CD4-positive, alpha-beta T cell treated with Interleukin-10 for 1 hour (primary cell): ENCODE results near the gene RTBDN.

Experiments
- DNase-seq: peaks from one replicate; pipeline ENCODE4 v3.0.0-alpha.2; 2020

The RTBDN gene

DNA sequence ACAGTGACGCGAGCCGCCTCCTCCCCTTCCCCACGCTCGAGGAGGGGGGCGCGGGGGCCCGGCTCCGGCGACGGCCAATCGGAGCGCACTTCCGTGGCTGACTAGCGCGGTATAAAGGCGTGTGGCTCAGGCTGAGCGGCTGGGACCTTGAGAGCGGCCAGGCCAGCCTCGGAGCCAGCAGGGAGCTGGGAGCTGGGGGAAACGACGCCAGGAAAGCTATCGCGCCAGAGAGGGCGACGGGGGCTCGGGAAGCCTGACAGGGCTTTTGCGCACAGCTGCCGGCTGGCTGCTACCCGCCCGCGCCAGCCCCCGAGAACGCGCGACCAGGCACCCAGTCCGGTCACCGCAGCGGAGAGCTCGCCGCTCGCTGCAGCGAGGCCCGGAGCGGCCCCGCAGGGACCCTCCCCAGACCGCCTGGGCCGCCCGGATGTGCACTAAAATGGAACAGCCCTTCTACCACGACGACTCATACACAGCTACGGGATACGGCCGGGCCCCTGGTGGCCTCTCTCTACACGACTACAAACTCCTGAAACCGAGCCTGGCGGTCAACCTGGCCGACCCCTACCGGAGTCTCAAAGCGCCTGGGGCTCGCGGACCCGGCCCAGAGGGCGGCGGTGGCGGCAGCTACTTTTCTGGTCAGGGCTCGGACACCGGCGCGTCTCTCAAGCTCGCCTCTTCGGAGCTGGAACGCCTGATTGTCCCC, 42.9 kb downstream of the RTBDN start, which contains the start of gene JUNB:
TSS of gene JUNB (plus strand) at position 142 of the 706 bp plus-strand sequence. CDS start at position 428, 286 bp downstream.
- peak; percentile 99 for DNase-seq

DNA sequence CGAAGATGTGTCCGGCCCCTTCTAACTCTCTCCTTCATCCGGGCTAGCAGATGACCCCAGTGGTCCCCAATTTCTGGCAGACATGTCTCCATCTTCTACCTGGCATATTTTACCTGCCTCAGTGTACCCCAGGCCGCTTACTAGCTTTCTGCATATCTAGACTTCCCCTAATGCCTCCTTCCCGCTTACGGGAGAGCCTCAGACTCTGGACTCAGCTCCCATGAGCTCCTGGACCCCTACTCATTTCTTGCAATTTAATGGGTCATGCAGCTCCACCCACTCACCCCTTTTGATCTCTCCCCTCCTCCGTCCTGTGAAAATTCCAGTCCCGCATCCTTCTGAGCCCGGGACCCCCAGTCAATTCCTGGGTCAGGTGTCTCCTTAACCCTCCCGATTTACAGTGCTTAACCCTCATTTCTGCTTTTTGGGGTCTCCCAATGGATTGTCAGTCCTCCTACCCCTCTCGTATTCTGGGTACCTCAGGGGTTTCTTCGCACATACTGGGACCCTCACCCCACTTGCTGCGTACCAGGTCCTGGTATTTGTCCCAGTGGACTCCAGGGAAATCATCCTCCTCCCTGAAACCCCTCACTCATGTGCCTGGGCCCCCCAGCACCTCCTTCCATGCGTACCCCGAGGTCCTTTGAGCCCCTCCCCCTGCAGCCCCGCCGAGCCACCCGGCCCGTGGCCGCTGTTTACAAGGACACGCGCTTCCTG, 43.6 kb downstream of the RTBDN start:
- no peak for DNase-seq

DNA sequence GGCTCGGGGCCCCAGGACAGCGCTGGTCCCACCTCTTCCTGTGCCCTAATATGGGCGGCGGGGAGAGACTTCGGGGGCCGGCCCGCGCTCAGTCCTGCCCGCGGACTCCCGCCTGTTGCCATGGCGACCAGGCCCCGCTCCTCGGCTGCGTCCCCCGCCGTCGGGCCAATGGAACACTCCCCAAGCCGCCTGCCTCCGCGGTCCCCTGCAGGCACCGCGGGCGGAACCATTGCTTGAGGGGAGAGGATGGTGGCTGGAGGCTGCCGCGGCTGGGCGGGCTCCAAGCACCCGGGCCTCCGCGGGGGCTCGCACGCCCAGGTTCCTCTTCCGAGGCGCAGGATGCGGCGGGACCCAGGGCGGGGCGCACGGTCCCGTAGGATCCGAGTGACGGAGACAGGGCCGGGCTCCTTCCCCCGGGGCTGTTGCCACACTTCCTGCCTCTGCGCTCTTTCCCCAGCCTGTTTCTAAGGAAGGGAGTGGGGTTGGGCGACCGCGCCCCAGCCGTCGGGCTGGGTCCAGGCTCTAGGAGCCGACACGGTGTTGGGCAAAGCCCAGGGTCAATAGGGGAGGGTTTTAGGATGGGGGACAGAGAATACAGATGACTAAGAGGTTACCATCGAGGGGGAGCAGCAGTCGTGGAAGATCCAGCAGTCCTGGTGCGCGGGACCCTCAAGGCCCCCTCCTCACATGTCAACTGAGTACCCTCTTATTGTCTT, 44.3 kb downstream of the RTBDN start:
- peak; percentile 98 for DNase-seq

DNA sequence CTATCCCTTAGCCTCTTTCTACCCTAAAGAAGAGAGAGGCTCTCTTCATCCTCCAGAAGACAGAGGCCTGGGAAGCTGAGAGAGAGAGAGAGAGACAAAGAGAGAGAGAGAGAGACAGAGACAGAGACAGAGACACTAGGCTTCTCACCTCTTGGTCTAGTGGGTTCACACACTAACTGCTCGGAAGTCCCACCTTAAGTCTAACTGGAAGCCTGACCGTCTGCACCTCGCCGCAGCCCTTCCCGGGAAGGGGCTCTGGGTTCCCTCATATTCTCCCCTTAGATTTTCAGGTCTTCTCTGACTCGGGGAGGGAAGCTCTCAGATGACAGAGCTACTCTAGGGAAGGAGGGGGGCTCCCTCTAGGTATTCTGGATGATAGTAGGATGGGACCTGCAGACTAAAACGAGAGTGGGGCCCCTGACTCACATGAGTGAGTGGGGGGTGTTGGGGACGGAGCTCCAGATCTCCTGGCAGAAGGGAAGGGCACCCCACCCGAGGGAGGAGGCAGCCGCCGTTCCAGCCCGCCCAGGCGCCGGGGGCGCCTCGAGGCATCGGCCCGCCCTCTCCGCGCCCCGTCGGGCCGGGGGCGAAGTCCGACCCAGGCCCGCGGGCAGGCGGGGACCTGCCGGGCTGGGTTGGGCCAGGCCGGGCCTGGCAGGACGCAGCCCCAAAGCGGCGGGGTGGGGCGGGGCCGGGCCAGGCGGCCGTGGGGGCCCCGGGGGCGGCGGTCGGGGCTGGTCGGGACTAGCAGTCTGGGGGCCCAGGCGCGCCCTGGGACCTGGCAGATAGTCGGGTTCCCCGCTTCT, 45.1 kb downstream of the RTBDN start:
- peak; percentile 65 for DNase-seq

GRCh38 chr19:12788682-12789097, 45.7 kb downstream of the RTBDN start:
- DNase-seq, result peak; percentile 83

DNA sequence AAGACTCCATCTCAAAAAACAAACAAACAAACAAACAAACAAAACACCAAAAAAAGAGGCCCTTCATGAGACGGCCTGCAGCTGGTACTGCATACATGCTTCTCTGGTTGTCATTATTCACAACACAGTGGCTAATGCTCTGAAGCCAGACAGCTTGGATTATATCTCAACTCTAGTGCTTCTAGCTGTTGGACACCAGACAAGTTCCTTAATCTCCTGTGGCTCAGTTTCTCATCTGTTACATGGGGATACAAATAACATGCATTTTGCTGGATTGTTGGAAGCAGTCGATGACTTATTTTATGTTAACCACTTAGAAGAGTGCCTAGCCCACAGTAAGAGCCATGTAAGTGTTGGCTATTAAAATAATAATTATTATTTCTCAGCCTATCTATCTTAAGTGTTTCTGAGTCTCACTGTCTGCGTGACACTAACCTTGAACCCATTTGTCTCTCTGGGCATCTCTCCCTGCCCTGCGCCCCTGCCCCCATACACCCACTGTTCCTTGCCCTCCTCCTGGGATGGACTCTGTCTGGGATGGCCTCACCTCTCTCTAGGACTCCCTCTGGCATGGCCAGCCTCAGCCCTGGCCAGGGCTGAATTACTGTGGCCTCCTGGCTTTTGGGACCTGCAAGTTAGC, 46.2 kb downstream of the RTBDN start:
- DNase-seq, result no peak

- no peak for DNase-seq
These were observed 46.9 kb downstream of the RTBDN start for GRCh38 chr19:12787458-12787857.

DNA sequence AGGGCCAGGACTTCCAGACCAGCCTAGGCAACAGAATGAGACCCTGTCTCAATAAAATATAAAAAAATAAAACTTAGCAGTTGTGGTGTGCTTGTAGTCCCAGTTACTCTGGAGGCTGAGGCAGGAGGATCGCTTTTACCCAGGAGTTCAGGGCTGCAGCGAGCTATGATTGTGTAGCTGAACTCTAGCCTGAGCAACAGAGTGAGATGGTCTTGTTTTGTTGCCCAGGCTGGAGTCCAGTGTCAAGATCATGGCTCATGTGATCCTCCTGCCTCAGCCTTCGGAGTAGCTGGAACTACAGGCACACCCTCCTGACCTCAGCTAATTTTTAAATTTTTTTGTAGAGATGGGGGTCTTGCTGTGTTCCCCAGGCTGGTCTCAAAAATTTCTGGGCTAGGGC, 47.4 kb downstream of the RTBDN start:
- DNase-seq, result no peak

- peak; percentile 47 for DNase-seq
These were observed 48.1 kb downstream of the RTBDN start for GRCh38 chr19:12786141-12786870.

- no peak for DNase-seq
These were observed 48.8 kb downstream of the RTBDN start for GRCh38 chr19:12785431-12786031.

GRCh38 chr19:12784871-12785430, 49.4 kb downstream of the RTBDN start:
- peak; percentile 81 for DNase-seq

- DNase-seq, result peak; percentile 49
These were observed 49.9 kb downstream of the RTBDN start for GRCh38 chr19:12784394-12784870.

DNA sequence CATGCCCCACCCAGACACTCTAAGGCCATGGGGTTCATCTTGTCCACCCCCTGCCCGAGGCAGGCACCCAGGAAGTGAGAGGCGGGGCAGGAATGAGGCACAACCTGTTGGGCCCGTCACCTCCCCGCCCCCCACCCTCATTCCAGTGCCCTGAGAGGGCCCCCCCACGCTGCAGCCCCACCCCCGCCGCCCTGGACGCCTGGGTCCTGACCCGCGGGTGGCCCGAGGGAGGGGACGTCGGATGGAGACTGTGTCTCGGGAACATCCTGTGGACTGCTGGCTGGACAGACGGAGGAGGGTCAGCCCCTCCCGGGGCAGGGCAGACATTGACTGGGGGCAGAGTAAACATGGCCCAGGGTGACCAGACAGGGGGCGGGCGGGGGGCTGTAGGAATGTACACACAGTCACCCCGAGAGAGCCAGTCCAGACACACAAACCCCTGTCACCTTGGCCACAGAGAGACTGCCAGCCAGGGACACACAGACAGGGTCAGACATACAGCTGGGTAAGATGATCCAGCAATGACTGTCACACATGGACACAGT, 50.5 kb downstream of the RTBDN start:
- peak; percentile 50 for DNase-seq

GRCh38 chr19:12783291-12783848, 51.0 kb downstream of the RTBDN start:
- peak; percentile 48 for DNase-seq

DNA sequence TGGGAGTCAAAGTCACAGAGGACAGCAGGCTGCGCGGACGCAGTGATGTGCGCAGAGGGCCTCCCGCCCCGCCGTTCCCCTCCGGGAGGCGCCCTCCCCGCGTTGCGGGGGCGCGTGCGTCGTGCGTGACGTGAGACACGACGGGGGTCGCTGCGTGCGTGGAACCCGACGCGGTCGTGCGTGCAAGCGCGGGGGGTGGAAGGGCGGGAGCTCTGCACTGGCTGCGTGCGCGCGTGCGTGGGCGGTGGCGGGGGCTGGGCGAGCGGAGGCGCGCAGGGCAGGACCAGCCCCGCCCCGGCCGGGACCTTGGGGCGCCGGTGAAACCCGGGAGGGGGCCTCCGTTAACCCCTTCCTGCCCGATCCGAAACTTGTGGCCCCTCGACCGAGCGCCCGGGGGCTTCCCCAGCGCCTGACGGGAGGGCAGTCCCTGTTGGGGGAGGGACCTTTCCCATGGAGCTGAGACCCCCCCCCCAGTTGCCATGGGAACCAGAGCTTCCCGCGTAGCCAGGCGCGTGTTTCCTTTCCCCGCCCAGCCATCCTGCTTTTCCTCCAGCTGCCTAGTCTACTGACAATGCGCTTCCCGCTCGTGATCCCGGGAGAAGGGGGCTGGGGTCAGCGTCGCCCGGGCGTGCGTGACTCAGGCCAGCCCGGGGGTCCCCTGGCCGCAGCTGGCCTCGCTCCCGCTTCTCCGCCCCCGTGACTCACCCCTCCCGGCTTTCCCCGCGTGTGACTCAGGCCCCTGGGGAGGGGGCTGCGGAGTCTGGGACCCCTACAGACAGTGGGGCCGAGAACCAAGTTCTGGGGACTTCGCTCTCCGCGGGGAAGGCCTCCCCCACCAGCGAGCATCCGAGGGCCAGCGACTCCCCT, 51.7 kb downstream of the RTBDN start:
- peak; percentile 94 for DNase-seq

DNA sequence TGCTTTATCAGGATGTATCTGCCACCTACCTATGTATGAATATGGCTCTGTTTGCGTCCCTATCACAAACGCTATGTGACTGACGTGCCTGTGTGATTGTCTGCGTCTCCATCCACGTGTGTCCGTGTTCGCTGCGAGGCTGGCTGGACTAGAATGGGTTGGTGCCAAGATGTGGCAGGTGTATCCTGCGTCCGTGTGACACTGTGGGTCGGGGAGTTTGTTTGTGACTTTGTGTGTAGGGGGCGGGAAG, 52.3 kb downstream of the RTBDN start:
- DNase-seq, result no peak

- no peak for DNase-seq
These were observed 55.0 kb downstream of the RTBDN start for GRCh38 chr19:12779162-12779993.

GRCh38 chr19:12778905-12779161, 55.5 kb downstream of the RTBDN start:
- DNase-seq, result no peak
